ENCODE results near the gene LOXHD1. TPM values are rescaled to one million over a fixed set of nuclear protein-coding genes. Genes with fewer than 3 reads are reported as not detected.

LOXHD1 gene
- total RNA-seq, 1 experiment from 2014 or later = not detected

GRCh38 chr18:46619559-46619958, 37.5 kb downstream of the LOXHD1 start:
- no peaks in the 10 kb centered on the region; the same call in 1 of the 2 replicates for H4K20me1 ChIP-seq (ENCODE audit: insufficient read depth)
- no peak overlapping the region for H3K4me3 ChIP-seq
- H3K36me3 ChIP-seq (ENCODE audit: low read depth) = no peaks in the 10 kb centered on the region
- BruUV-seq (replicated peaks) = no TSS peak
- ChIA-PET CTCF (no interaction called here), POLR2A (ENCODE audit: unreplicated experiment) (no interaction called here)
- no peaks in the 10 kb centered on the region for H3K9me3 ChIP-seq (ENCODE audit: insufficient read depth, low read depth)
- no peaks in the 10 kb centered on the region for H3F3A ChIP-seq (ENCODE audit: insufficient read depth, low read depth)
- H3K27ac ChIP-seq = no peak overlapping the region
- no peaks in the 10 kb centered on the region for H3K79me2 ChIP-seq (ENCODE audit: low read depth)
- no peak for DNase-seq
- intact Hi-C loops (cut with micrococcal nuclease; ENCODE audit: unreplicated experiment) = no loop called here
- H3K27me3 ChIP-seq (ENCODE audit: insufficient read depth, low read depth) = peaks cover 21% of the 10 kb centered on the region
- TF ChIP-seq CTCF (conservative IDR thresholded peaks at IDR 0.05) = no peak
- no peak for TF ChIP-seq EZH2 (IDR thresholded peaks at IDR 0.05; ENCODE audit: low read depth)
- H3K4me1 ChIP-seq (replicated peaks; ENCODE audit: insufficient read depth) = no peaks in the 10 kb centered on the region
- H3K9me2 ChIP-seq (ENCODE audit: insufficient read depth) = no peaks in the 10 kb centered on the region
- no peak overlapping the region for H2AFZ ChIP-seq
- no peak overlapping the region for H3K4me2 ChIP-seq

GRCh38 chr18:46615720-46616119, 41.3 kb downstream of the LOXHD1 start:
- no peak for DNase-seq
- Histone ChIP-seq H3K27ac (no peak overlapping the region), H3K27me3 (ENCODE audit: insufficient read depth, low read depth) (peaks cover 23% of the 10 kb centered on the region), H2AFZ (no peak overlapping the region), H3K36me3 (ENCODE audit: low read depth) (no peaks in the 10 kb centered on the region), H3K4me1 (replicated peaks; ENCODE audit: insufficient read depth) (no peaks in the 10 kb centered on the region), H3K4me2 (no peak overlapping the region), H3K79me2 (ENCODE audit: low read depth) (no peaks in the 10 kb centered on the region), H3K9me2 (ENCODE audit: insufficient read depth) (no peaks in the 10 kb centered on the region), H3K4me3 (no peak overlapping the region), H3F3A (ENCODE audit: insufficient read depth, low read depth) (no peaks in the 10 kb centered on the region), H4K20me1 (ENCODE audit: insufficient read depth) (no peaks in the 10 kb centered on the region; the same call in 1 of the 2 replicates), H3K9me3 (ENCODE audit: insufficient read depth, low read depth) (no peaks in the 10 kb centered on the region)
- POLR2A ChIA-PET (ENCODE audit: unreplicated experiment) = no interaction called here
- intact Hi-C loops (cut with micrococcal nuclease; ENCODE audit: unreplicated experiment) = no loop called here
- TF ChIP-seq CTCF (conservative IDR thresholded peaks at IDR 0.05) (no peak), EZH2 (IDR thresholded peaks at IDR 0.05; ENCODE audit: low read depth) (no peak)
- CTCF ChIA-PET = no interaction called here
- no TSS peak for BruUV-seq (replicated peaks)

- Histone ChIP-seq H3K4me1 (replicated peaks; ENCODE audit: insufficient read depth) (no peaks in the 10 kb centered on the region), H3K79me2 (ENCODE audit: low read depth) (no peaks in the 10 kb centered on the region), H3F3A (ENCODE audit: insufficient read depth, low read depth) (no peaks in the 10 kb centered on the region), H3K27me3 (ENCODE audit: insufficient read depth, low read depth) (peaks cover 62% of the 10 kb centered on the region), H2AFZ (no peak overlapping the region), H3K4me3 (no peak overlapping the region), H4K20me1 (ENCODE audit: insufficient read depth) (no peaks in the 10 kb centered on the region), H3K4me2 (no peak overlapping the region), H3K36me3 (ENCODE audit: low read depth) (no peaks in the 10 kb centered on the region), H3K9me3 (ENCODE audit: insufficient read depth, low read depth) (no peaks in the 10 kb centered on the region), H3K9me2 (ENCODE audit: insufficient read depth) (no peaks in the 10 kb centered on the region), H3K27ac (no peak overlapping the region)
- BruUV-seq (replicated peaks) = no TSS peak
- intact Hi-C loops (cut with micrococcal nuclease; ENCODE audit: unreplicated experiment) = no loop called here
- ChIA-PET CTCF (no interaction called here), POLR2A (ENCODE audit: unreplicated experiment) (no interaction called here)
- no peak for TF ChIP-seq CTCF (conservative IDR thresholded peaks at IDR 0.05)
- TF ChIP-seq EZH2 (IDR thresholded peaks at IDR 0.05; ENCODE audit: low read depth) = no peak
- DNase-seq = no peak
Observed at GRCh38 chr18:46609048-46609447, 48.0 kb downstream of the LOXHD1 start.
